HepG2 (cell line): ENCODE results near the gene FIZ1. TPM values are rescaled to one million over a fixed set of nuclear protein-coding genes. Genes with fewer than 3 reads are reported as not detected.

Experiments
- ATAC-seq: fragments of 200-7000 bp; cut with Tn5 transposase; 3 replicates; pipeline ENCODE4 v1.9.1; 2020; ENCODE audit warnings: mild to moderate bottlenecking, moderate library complexity
- BruUV-seq: library from RNA; stranded (reverse); fragments of 400-500 nt; replicated peaks from 2 replicates; lab custom pipeline; 2021; lab: Mats Ljungman, UMichigan
- CTCF ChIA-PET: fragments of 300-600 bp; formaldehyde crosslinking; extraction: SDS; loops from one replicate; lab custom pipeline; 2021; ENCODE audit warnings: low total read pairs, inconsistent platforms, low intra/inter-chr PET ratio; lab: Yijun Ruan, JAX
- POLR2A ChIA-PET: fragments of 350-600 bp; sonication (Branson Sonifier 250); formaldehyde crosslinking; loops from one replicate; lab custom pipeline; 2020; ENCODE audit warnings: antibody characterized with exemption, inconsistent platforms; lab: Yijun Ruan, JAX
- DNase-seq: peaks from one replicate; pipeline ENCODE4 v3.0.0-alpha.2; 2015; ENCODE audit warnings: low spot score
- FAIRE-seq: peaks from 3 replicates; lab custom pipeline; 2011; peaks lifted over from hg19 to GRCh38; lab: Jason Lieb, UNC
- H2AFZ ChIP-seq: one replicate; pipeline ENCODE4 v1.6.1; 2011; ENCODE audit warnings: low read length, inconsistent platforms
- H3K27ac ChIP-seq: fragments of 300-600 bp; 3 replicates; pipeline ENCODE4 v1.8.0; 2011; ENCODE audit warnings: mixed run types, mild to moderate bottlenecking, mixed read lengths, low read length, inconsistent platforms; ENCODE audit not compliant: insufficient read depth; ENCODE audit errors: extremely low read length
- H3K27me3 ChIP-seq, 2 experiments: fragments of 200-600 bp in 1 of 2; 2 replicates in 1 of 2; 3 replicates in 1 of 2; pipeline versions ENCODE4 v1.6.0 to v1.8.0; 2011; ENCODE audit warnings: low read length in 2 of 2, mild to moderate bottlenecking in 2 of 2, moderate library complexity in 2 of 2, inconsistent platforms in 1 of 2; ENCODE audit not compliant: insufficient read depth in 2 of 2, control insufficient read depth in 1 of 2
- H3K36me3 ChIP-seq, 2 experiments: fragments of 200-600 bp in 1 of 2; replicated peaks in 1 of 2; 2 replicates in 1 of 2; 3 replicates in 1 of 2; pipeline versions ENCODE4 v1.5.1 to v1.8.0; 2011; ENCODE audit warnings: low read length in 2 of 2, inconsistent platforms in 1 of 2; ENCODE audit not compliant: insufficient read depth in 2 of 2, control insufficient read depth in 1 of 2
- H3K4me1 ChIP-seq: 2 replicates; pipeline ENCODE4 v1.5.1; 2012; ENCODE audit warnings: low read length, inconsistent platforms; ENCODE audit not compliant: insufficient read depth
- H3K4me2 ChIP-seq: 2 replicates; pipeline ENCODE4 v1.6.0; 2011; ENCODE audit warnings: low read depth, low read length, inconsistent platforms
- H3K4me3 ChIP-seq, 3 experiments: fragments of 200-600 bp in 1 of 3; sonication (generic), shearing (Covaris generic) in 1 of 3; replicated peaks in 1 of 3; 2 replicates each; pipeline ENCODE4 v1.5.1; 2011 to 2016; ENCODE audit warnings: low read length in 3 of 3, inconsistent platforms in 2 of 3, low read depth in 2 of 3, mild to moderate bottlenecking in 2 of 3, control low read depth in 1 of 3, mixed read lengths in 1 of 3; ENCODE audit not compliant: insufficient read depth in 1 of 3
- H3K79me2 ChIP-seq: one replicate; pipeline ENCODE4 v1.6.1; 2011; ENCODE audit warnings: low read length, inconsistent platforms; ENCODE audit not compliant: insufficient read depth
- H3K9ac ChIP-seq: 2 replicates; pipeline ENCODE4 v1.6.0; 2011; ENCODE audit warnings: mild to moderate bottlenecking, low read depth, low read length, inconsistent platforms; ENCODE audit not compliant: insufficient read depth
- H3K9me3 ChIP-seq: 2 replicates; pipeline ENCODE4 v1.5.1; 2012; ENCODE audit warnings: mild to moderate bottlenecking, low read length
- H4K20me1 ChIP-seq: 2 replicates; pipeline ENCODE4 v1.6.0; 2011; ENCODE audit warnings: inconsistent platforms, mild to moderate bottlenecking, low read length, moderate library complexity; ENCODE audit not compliant: insufficient read depth
- CENPX ChIP-seq: sonication (generic); formaldehyde crosslinking; IDR thresholded peaks from 2 replicates; pipeline ENCODE4 v1.9.0; 2021; ENCODE audit warnings: mild to moderate bottlenecking, missing genetic modification reagents, moderate library complexity
- PAF1 ChIP-seq: IDR thresholded peaks from 2 replicates; pipeline ENCODE4 v1.6.1; 2016; ENCODE audit warnings: missing genetic modification reagents, missing compliant biosample characterization
- POLR2G ChIP-seq: fragments of 200-400 bp; formaldehyde crosslinking; IDR thresholded peaks from 2 replicates; pipeline ENCODE4 v1.6.1; 2018; ENCODE audit warnings: mild to moderate bottlenecking, low read depth, low read length, moderate library complexity
- SKI ChIP-seq: fragments of 450-650 bp; IDR thresholded peaks from one replicate; pipeline ENCODE4 v1.6.1; 2018; ENCODE audit warnings: mild to moderate bottlenecking; ENCODE audit not compliant: partially characterized antibody
- ZC3H13 ChIP-seq: sonication (generic); formaldehyde crosslinking; IDR thresholded peaks from 2 replicates; pipeline ENCODE4 v1.8.1; 2023; ENCODE audit warnings: mild to moderate bottlenecking, missing genetic modification reagents, moderate library complexity
- ZNF33B ChIP-seq: sonication (generic); formaldehyde crosslinking; IDR thresholded peaks from 2 replicates; pipeline ENCODE4 v1.5.1; 2020; ENCODE audit warnings: mild to moderate bottlenecking, missing genetic modification reagents
- WGBS: methylation state at CpG from one replicate; pipeline ENCODE4 v1.1.6; 2017; ENCODE audit warnings: low lambda C conversion rate; 5-methylcytosine and 5-hydroxymethylcytosine counted together
- in situ Hi-C: cut with HindIII; loops from 2 replicates; pipeline ENCODE4 v1.10.0; 2017; ENCODE audit warnings: low pct_unique_long_range_greater_than_20kb; ENCODE audit not compliant: extremely low pct_ligation_motif_present
- intact Hi-C: fragments of 100-400 bp; cut with micrococcal nuclease; formaldehyde crosslinking; loops from one replicate; pipeline ENCODE4 v1.10.0; 2022; ENCODE audit not compliant: unreplicated experiment
- polyA plus RNA-seq, 8 experiments: library from polyadenylated mRNA; depleted of rRNA in 3 of 8; stranded (reverse) in 7 of 8; unstranded in 1 of 8; fragments of >200 nt; fragmentation: Illumina TruSeq in 4 of 8; extraction: Trizol in 4 of 8; gene quantifications; 2 replicates each; pipeline versions ENCODE4 v1.2.1 to v1.2.3, GENCODE V29; 2011 to 2016; ENCODE audit warnings: low read depth in 4 of 8, missing spikeins in 1 of 8, mixed read lengths in 1 of 8; ENCODE audit not compliant: insufficient read depth in 1 of 8
- total RNA-seq, 5 experiments: library from RNA; depleted of rRNA; stranded (reverse); fragments of >200 nt; fragmentation: Illumina TruSeq; extraction: Trizol; gene quantifications; 2 replicates each; pipeline ENCODE4 v1.2.3, GENCODE V29; 2016; ENCODE audit warnings: low read depth in 1 of 5

The FIZ1 gene
- total and polyA plus RNA-seq, 2 of the 13 experiments (the other 11 are each of a cell fraction or from before 2014, with no cell fraction given): 3.6 to 5.9 TPM

- peaks cover 2 to 5% of the 10 kb centered on the region in 2 experiments; a peak in 1 of 5 replicates for H3K36me3 ChIP-seq
- BruUV-seq: no TSS peak
- H3K4me1 ChIP-seq: peaks cover 31% of the 10 kb centered on the region
- peaks cover 4% of the 10 kb centered on the region for H3K79me2 ChIP-seq
- no peaks in the 10 kb centered on the region for H3K9me3 ChIP-seq
- FAIRE-seq (no peak), ATAC-seq (no peak), DNase-seq (no peak)
- in situ Hi-C loops (no loop called here), intact Hi-C loops (no loop called here)
- POLR2A ChIA-PET: interaction anchor here (1.9 kb wide), 1 partner anchor 14 kb away, joined by 6 read pairs; no protein-coding TSS in a partner anchor
- peaks cover 14% of the 10 kb centered on the region; the same call in 1 of the 2 replicates for H4K20me1 ChIP-seq
- no peak overlapping the region for H3K4me2 ChIP-seq
- H2AFZ ChIP-seq: no peak overlapping the region
- H3K27ac ChIP-seq: no peak overlapping the region
- TF ChIP-seq CENPX (CRISPR knock-in tag) (no peak), PAF1 (CRISPR knock-in tag) (peak; percentile 39; the same call in 1 of the 2 replicates), ZC3H13 (CRISPR knock-in tag) (peak; percentile 45; the same call in 1 of the 2 replicates), POLR2G (peak; percentile 50; the same call in 1 of the 2 replicates), SKI (no peak)
- no peak overlapping the region for H3K4me3 ChIP-seq
- CTCF ChIA-PET: no interaction called here
- no peaks in the 10 kb centered on the region for H3K27me3 ChIP-seq
- 95% methylated on average over 11 of the region's 12 CpGs for WGBS
- H3K9ac ChIP-seq: no peak overlapping the region
Measured at GRCh38 chr19:55620410-55621204, 21.3 kb upstream of the FIZ1 start.

GRCh38 chr19:55619286-55619685 is 20.0 kb upstream of the FIZ1 start:
- ChIA-PET CTCF (no interaction called here), POLR2A (interaction anchor here (1.9 kb wide), 1 partner anchor 13 kb away, joined by 6 read pairs; no protein-coding TSS in a partner anchor)
- no peaks in the 10 kb centered on the region for H3K9me3 ChIP-seq
- no peaks in the 10 kb centered on the region for H3K27me3 ChIP-seq
- intact Hi-C loops: no loop called here
- H3K36me3 ChIP-seq: peaks cover 2 to 5% of the 10 kb centered on the region in 2 experiments; a peak in 1 of 5 replicates
- no peak overlapping the region for H3K4me2 ChIP-seq
- H2AFZ ChIP-seq: no peak overlapping the region
- peaks cover 4% of the 10 kb centered on the region for H3K79me2 ChIP-seq
- H3K27ac ChIP-seq: no peak overlapping the region
- TSS peak; percentile 44 for BruUV-seq
- H4K20me1 ChIP-seq: peaks cover 14% of the 10 kb centered on the region; the same call in 1 of the 2 replicates
- FAIRE-seq (no peak), DNase-seq (no peak), ATAC-seq (no peak)
- no peak overlapping the region for H3K9ac ChIP-seq
- 92% methylated on average over 3 of the region's 3 CpGs for WGBS
- no peak overlapping the region for H3K4me3 ChIP-seq
- no peak for TF ChIP-seq ZNF33B (CRISPR knock-in tag)
- TF ChIP-seq POLR2G: peak; percentile 36; the same call in 1 of the 2 replicates
- H3K4me1 ChIP-seq: peaks cover 25% of the 10 kb centered on the region
- in situ Hi-C loops: no loop called here
